GM12878 (cell line): Measurements from ENCODE around the gene IL17RB. TPM values are rescaled to one million over a fixed set of nuclear protein-coding genes. Genes with fewer than 3 reads are reported as not detected.

Experiments used
- ATAC-seq: fragments of 200-7000 bp; cut with Tn5 transposase; 3 replicates; pipeline ENCODE4 v1.9.1; 2020; ENCODE audit warnings: mild to moderate bottlenecking, moderate library complexity
- BruUV-seq: library from RNA; stranded (reverse); fragments of 400-500 nt; replicated peaks from 2 replicates; lab custom pipeline; 2021; lab: Mats Ljungman, UMichigan
- CTCF ChIA-PET: fragments of 300-600 bp; sonication (Branson Sonifier 250); formaldehyde crosslinking; extraction: SDS; loops from one replicate; lab custom pipeline; 2021; ENCODE audit warnings: inconsistent platforms; lab: Yijun Ruan, JAX
- POLR2A ChIA-PET: fragments of 350-600 bp; formaldehyde crosslinking; extraction: SDS; loops from one replicate; lab custom pipeline; 2021; ENCODE audit warnings: inconsistent platforms; lab: Charles Lee
- RAD21 ChIA-PET: fragments of 300-600 bp; sonication (Branson Sonifier 250); formaldehyde crosslinking; loops from one replicate; lab custom pipeline; 2023; ENCODE audit warnings: antibody characterized with exemption; ENCODE audit not compliant: unreplicated experiment; lab: Charles Lee
- SMC1A ChIA-PET: fragments of 300-600 bp; sonication (Branson Sonifier 250); formaldehyde crosslinking; loops from one replicate; lab custom pipeline; 2023; ENCODE audit not compliant: unreplicated experiment, uncharacterized antibody; lab: Charles Lee
- DNase-seq: peaks from one replicate; pipeline ENCODE4 v3.0.0-alpha.2; 2011; ENCODE audit warnings: low read depth, low spot score
- FAIRE-seq: peaks from 3 replicates; lab custom pipeline; 2011; peaks lifted over from hg19 to GRCh38; lab: Jason Lieb, UNC
- H2AFZ ChIP-seq: 2 replicates; pipeline ENCODE4 v1.6.0; 2011; ENCODE audit warnings: low read depth, low read length, control low read depth; ENCODE audit not compliant: control insufficient read depth
- H3K27ac ChIP-seq: 2 replicates; pipeline ENCODE4 v1.5.1; 2011; ENCODE audit warnings: control low read depth; ENCODE audit not compliant: control insufficient read depth, insufficient read depth
- H3K27me3 ChIP-seq, 2 experiments: replicated peaks in 1 of 2; 2 replicates each; pipeline versions ENCODE4 v1.6.0 to v1.6.1; 2011; ENCODE audit warnings: low read length in 1 of 2; ENCODE audit not compliant: control insufficient read depth in 2 of 2, insufficient read depth in 2 of 2
- H3K36me3 ChIP-seq, 2 experiments: 2 replicates each; pipeline ENCODE4 v1.5.1; 2011; ENCODE audit warnings: low read length in 1 of 2; ENCODE audit not compliant: control insufficient read depth in 2 of 2, insufficient read depth in 2 of 2
- H3K4me1 ChIP-seq: 2 replicates; pipeline ENCODE4 v1.6.1; 2011; ENCODE audit warnings: mild to moderate bottlenecking, low read length, moderate library complexity, mixed read lengths; ENCODE audit not compliant: control insufficient read depth, insufficient read depth
- H3K4me2 ChIP-seq: 2 replicates; pipeline ENCODE4 v1.6.0; 2011; ENCODE audit warnings: control low read depth; ENCODE audit not compliant: control insufficient read depth, insufficient read depth
- H3K4me3 ChIP-seq: fragments of 200-600 bp; sonication (generic); 2 replicates; pipeline ENCODE4 v1.5.1; 2016
- H3K79me2 ChIP-seq: 2 replicates; pipeline ENCODE4 v1.6.0; 2011; ENCODE audit warnings: low read length; ENCODE audit not compliant: control insufficient read depth, insufficient read depth
- H3K9ac ChIP-seq: 2 replicates; pipeline ENCODE4 v1.8.0; 2011; ENCODE audit warnings: low read length, control low read depth, mixed read lengths; ENCODE audit not compliant: control insufficient read depth, insufficient read depth
- H3K9me3 ChIP-seq: replicated peaks from 3 replicates; pipeline ENCODE4 v1.5.1; 2011; ENCODE audit warnings: mild to moderate bottlenecking, low read length; ENCODE audit not compliant: control insufficient read depth, insufficient read depth
- H4K20me1 ChIP-seq: 2 replicates; pipeline ENCODE4 v1.6.0; 2011; ENCODE audit not compliant: control insufficient read depth, insufficient read depth
- CBX3 ChIP-seq: fragments of 200-600 bp; sonication (generic); IDR thresholded peaks from 2 replicates; pipeline ENCODE4 v1.6.1; 2016; ENCODE audit warnings: low read depth, borderline replicate concordance
- CREM ChIP-seq: IDR thresholded peaks from 2 replicates; pipeline ENCODE4 v1.6.1; 2014; ENCODE audit warnings: antibody characterized with exemption, low read depth
- IRF4 ChIP-seq: IDR thresholded peaks from 2 replicates; pipeline ENCODE4 v1.6.1; 2011; ENCODE audit warnings: low read depth, low read length
- MTA3 ChIP-seq: IDR thresholded peaks from 2 replicates; pipeline ENCODE4 v1.6.1; 2012; ENCODE audit warnings: low read length, inconsistent platforms, borderline replicate concordance
- NFIC ChIP-seq: IDR thresholded peaks from 2 replicates; pipeline ENCODE4 v1.6.1; 2012; ENCODE audit warnings: low read depth, mild to moderate bottlenecking, inconsistent platforms, low read length, moderate library complexity
- POLR2A ChIP-seq: IDR thresholded peaks from 2 replicates; pipeline ENCODE4 v1.6.1; 2011; ENCODE audit warnings: low read depth, mild to moderate bottlenecking, low read length
- RB1 ChIP-seq: fragments of 450-650 bp; formaldehyde crosslinking; IDR thresholded peaks from 2 replicates; pipeline ENCODE4 v1.6.1; 2017; ENCODE audit warnings: mild to moderate bottlenecking, borderline replicate concordance
- SMAD1 ChIP-seq: fragments of 450-650 bp; IDR thresholded peaks from 2 replicates; pipeline ENCODE4 v1.6.1; 2018; ENCODE audit warnings: mild to moderate bottlenecking, low read depth; ENCODE audit not compliant: partially characterized antibody
- WGBS: methylation state at CpG from one replicate; pipeline ENCODE4 v1.1.6; 2016; ENCODE audit warnings: low lambda C conversion rate; ENCODE audit not compliant: insufficient replicate concordance, insufficient coverage; ENCODE audit errors: missing lambda C conversion rate; 5-methylcytosine and 5-hydroxymethylcytosine counted together
- in situ Hi-C: fragments of 300-500 bp; cut with MboI; formaldehyde crosslinking; loops from 9 replicates; pipeline ENCODE4 v1.14.3; 2018; ENCODE audit warnings: mixed read lengths
- intact Hi-C: fragments of 100-400 bp; cut with micrococcal nuclease; formaldehyde crosslinking; loops from one replicate; pipeline ENCODE4 v1.14.2; 2022; ENCODE audit not compliant: unreplicated experiment
- polyA plus RNA-seq, 11 experiments: library from polyadenylated mRNA; depleted of rRNA in 4 of 11; unstranded in 6 of 11; stranded (reverse) in 5 of 11; fragments of >200 nt; fragmentation: Nextera tagmentation in 4 of 11; fragmentation: Illumina TruSeq in 1 of 11; extraction: Ambion mirVana in 4 of 11; extraction: Trizol in 1 of 11; gene quantifications; 1 replicate in 1 of 11; 2 replicates in 10 of 11; pipeline versions ENCODE4 v1.2.1 to v1.2.3, GENCODE V29; 2011 to 2016; ENCODE audit warnings: inconsistent platforms in 2 of 11, missing spikeins in 2 of 11, low read depth in 1 of 11
- total RNA-seq, 4 experiments: library from RNA; depleted of rRNA in 3 of 4; stranded (reverse); fragments of >200 nt in 3 of 4; fragmentation: Illumina TruSeq in 1 of 4; extraction: Trizol in 1 of 4; gene quantifications; 2 replicates each; pipeline versions ENCODE4 v1.2.1 to v1.2.3, GENCODE V29; 2013 to 2021

IL17RB gene
- total and polyA plus RNA-seq, 10 of the 15 experiments (the other 5 are each of a cell fraction or from before 2014, with no cell fraction given) = 1.9 to 17.2 (median 2.9) TPM

GRCh38 chr3:53883008-53883407, 36.6 kb downstream of the IL17RB start:
- POLR2A ChIA-PET = interaction anchor here (1.7 kb wide), 1 partner anchor 8 kb away, joined by 6 read pairs; the partner anchor contains the start of gene SELENOK
- intact Hi-C loops (loop anchor here (2.0 kb wide), 1 partner anchor 38 kb away; no protein-coding TSS in a partner anchor), in situ Hi-C loops (no loop called here)
- H3K79me2 ChIP-seq = peaks cover 29% of the 10 kb centered on the region
- H3K4me3 ChIP-seq = no peak overlapping the region
- no peak for ATAC-seq
- H4K20me1 ChIP-seq = no peaks in the 10 kb centered on the region
- no peaks in the 10 kb centered on the region for H3K27me3 ChIP-seq
- no TSS peak for BruUV-seq
- peak; percentile 41 for FAIRE-seq
- DNase-seq = no peak
- 92% methylated on average over 4 of the region's 4 CpGs for WGBS
- RAD21 ChIA-PET = interaction anchor here (1.0 kb wide), 1 partner anchor 8 kb away, joined by 5 read pairs; the partner anchor contains the start of gene SELENOK
- H2AFZ ChIP-seq = no peak overlapping the region
- no peak for TF ChIP-seq IRF4
- no peak for TF ChIP-seq CBX3
- TF ChIP-seq NFIC = no peak
- 0 out of 2 replicates have a peak, but pooled peaks have one; percentile 20 for TF ChIP-seq POLR2A
- no peak for TF ChIP-seq CREM
- TF ChIP-seq RB1 = no peak
- peaks cover 16% of the 10 kb centered on the region for H3K4me1 ChIP-seq
- H3K9ac ChIP-seq = no peak overlapping the region
- H3K4me2 ChIP-seq = no peak overlapping the region
- CTCF ChIA-PET = interaction anchor here (0.6 to 1.1 kb wide), 2 partner anchors 37 to 210 kb away, joined by 3 read pairs; no protein-coding TSS in a partner anchor
- peaks cover 0 to 20% of the 10 kb centered on the region in 2 experiments; a peak in 3 of 4 replicates for H3K36me3 ChIP-seq
- H3K27ac ChIP-seq = no peak overlapping the region
- H3K9me3 ChIP-seq = no peaks in the 10 kb centered on the region
- SMC1A ChIA-PET = interaction anchor here (2.0 kb wide), 1 partner anchor 9 kb away, joined by 6 read pairs; the partner anchor contains the start of gene SELENOK

- in situ Hi-C loops = no loop called here
Measured at GRCh38 chr3:53884623-53885022, 38.3 kb downstream of the IL17RB start.

More at GRCh38 chr3:53884623-53885022, 38.3 kb downstream of the IL17RB start:
- Histone ChIP-seq H3K27me3 (no peaks in the 10 kb centered on the region), H3K9ac (no peak overlapping the region)
- POLR2A ChIA-PET = no interaction called here
- TF ChIP-seq SMAD1 (no peak), MTA3 (no peak)
- TF ChIP-seq, all 136 proteins: peak for 0
- CTCF ChIA-PET = no interaction called here
- H2AFZ ChIP-seq = no peak overlapping the region
- peaks cover 0 to 15% of the 10 kb centered on the region in 2 experiments; a peak in 3 of 4 replicates for H3K36me3 ChIP-seq
- ATAC-seq = no peak
- no peak overlapping the region for H3K27ac ChIP-seq
- BruUV-seq = no TSS peak
- intact Hi-C loops = no loop called here
- RAD21 ChIA-PET = no interaction called here
- 94% methylated on average over 11 of the region's 11 CpGs for WGBS
- no peak overlapping the region for H3K4me3 ChIP-seq
- no peak for DNase-seq
- no peak overlapping the region for H3K4me2 ChIP-seq
- H3K4me1 ChIP-seq = peaks cover 18% of the 10 kb centered on the region
- no peaks in the 10 kb centered on the region for H4K20me1 ChIP-seq
- FAIRE-seq = no peak
- SMC1A ChIA-PET = no interaction called here
- H3K9me3 ChIP-seq = no peaks in the 10 kb centered on the region
- H3K79me2 ChIP-seq = peaks cover 41% of the 10 kb centered on the region
